ENCODE results near the gene NOTUM.

The NOTUM gene

GRCh38 chr17:81961087-81961511 is at the start of gene NOTUM:
TSS of gene NOTUM (minus strand) at chr17:81961187. CDS start at chr17:81960909, 278 bp downstream.
- DNase-seq, result no peak

GRCh38 chr17:82009413-82009812 is 48.4 kb upstream of the NOTUM start:
- no peak for DNase-seq

DNA sequence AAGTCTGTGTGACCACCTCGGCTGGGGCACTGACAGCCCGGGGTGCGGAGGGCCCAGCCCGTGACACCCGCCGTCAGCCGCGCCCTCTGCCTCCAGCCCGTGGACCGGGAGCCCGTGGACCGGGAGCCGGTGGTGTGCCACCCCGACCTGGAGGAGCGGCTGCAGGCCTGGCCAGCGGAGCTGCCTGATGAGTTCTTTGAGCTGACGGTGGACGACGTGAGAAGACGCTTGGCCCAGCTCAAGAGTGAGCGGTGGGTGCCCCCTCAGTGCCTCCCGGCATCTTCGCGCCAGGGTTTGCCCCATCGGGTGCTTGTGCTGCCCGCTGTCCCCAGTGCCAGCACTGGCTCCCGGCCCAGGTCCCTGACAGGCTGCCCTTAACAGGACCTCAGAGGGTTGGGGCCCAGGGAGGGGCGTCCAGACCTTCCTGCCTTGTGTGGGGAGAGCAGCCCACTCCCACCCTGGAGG is 48.0 kb upstream of the NOTUM start:
- DNase-seq, result no peak

- no peak for DNase-seq
Measured at GRCh38 chr17:82008258-82008940, 47.4 kb upstream of the NOTUM start.

GRCh38 chr17:82007495-82008257 is 46.7 kb upstream of the NOTUM start:
- no peak for DNase-seq

- no peak for DNase-seq
Measured at GRCh38 chr17:82007228-82007494, 46.2 kb upstream of the NOTUM start.

GRCh38 chr17:82006468-82007227 is 45.7 kb upstream of the NOTUM start:
- no peak for DNase-seq

GRCh38 chr17:82005701-82006348 is 44.8 kb upstream of the NOTUM start:
- no peak for DNase-seq

DNA sequence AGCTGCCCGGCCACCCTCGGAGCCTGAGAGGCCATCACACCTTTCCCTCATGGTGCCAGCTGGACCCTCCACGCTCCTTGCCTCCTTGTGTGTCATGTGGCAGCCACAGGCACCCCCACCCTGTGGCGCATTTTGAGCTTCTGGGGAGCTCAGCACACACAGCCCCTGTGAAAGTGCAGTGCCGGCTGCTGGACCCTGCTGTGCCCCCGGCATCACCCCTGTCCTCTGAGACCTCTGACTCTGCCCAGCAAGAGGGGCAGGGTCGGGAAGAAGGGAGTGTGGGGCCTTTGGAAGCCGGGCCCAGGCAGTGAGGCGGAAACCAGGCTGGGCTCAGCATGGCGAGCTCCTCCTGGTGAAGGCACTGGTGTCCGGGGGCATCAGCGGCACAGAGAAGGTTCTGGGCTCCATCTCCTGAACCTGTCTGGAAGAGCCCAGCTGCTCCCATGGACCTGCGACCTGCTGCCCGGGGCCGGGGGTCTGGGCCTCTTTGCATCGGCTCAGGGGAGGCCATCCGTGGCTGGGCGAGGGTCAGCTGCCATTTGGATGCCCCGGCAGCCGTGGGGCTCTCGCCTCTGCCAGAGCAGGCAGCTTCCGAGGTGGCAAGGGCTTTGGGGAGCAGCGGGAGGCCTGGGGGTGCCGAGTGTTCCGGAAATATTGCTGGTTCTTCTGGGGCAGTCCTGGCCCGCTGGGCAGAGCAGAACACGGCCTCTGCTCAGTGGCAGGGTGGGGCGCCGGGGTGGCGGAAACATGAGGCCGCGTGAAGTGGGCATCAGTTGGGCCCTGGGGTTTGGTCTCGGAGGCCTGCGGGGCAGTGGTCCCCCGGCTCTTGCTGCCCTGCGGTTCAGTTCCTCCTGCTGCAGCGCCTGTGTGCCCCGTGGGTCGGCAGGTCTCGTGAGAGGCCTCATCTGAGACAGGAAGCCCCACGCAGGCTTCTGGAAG is 43.8 kb upstream of the NOTUM start:
- DNase-seq, result no peak

DNA sequence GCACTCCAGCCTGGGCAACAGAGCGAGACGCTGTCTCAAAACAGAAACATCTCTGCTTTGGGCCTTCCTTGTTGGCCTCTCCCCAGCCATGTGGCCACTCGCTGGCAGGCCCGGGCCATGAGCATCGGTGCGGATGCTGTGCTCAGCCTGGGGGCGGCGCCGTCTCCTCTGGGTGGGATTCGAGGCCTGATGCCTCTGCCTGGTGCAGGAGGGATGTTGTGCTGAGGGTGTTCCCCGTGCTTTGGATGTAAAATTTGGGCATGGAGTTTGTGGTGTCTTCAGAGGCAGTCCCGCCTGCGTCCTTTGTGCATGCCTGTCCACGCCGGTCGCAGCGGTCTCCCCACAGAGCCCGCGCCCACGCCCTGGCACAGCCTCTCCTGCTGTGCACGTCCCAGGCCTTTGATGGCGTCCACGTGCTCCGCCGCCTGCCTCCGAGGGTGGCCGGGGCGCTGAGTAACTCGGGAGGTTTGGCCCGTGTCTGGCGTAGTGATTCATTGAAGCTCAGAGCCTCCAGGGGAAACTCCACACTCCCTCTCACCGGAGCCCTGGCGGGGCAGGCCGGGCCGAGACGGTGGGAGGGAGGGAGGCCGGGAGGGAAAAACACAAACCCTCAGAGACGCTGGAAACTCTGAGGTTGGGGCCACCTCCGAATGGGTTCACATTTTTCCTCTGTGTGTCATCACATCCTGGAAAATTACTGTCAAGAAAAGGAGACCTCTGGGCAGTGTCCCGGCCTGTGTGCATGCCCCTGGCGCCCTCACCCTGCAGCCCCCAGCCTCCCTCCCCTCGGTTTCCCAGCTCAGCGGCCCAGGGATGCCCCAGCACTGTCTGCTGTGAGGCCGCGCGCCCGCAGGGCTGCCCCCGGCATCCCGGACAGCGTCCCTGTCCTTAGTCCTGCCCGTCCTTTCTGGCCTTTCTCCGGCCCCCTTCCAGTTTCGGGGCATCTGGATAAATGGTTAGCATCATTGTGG is 42.7 kb upstream of the NOTUM start:
- DNase-seq, result no peak

DNA sequence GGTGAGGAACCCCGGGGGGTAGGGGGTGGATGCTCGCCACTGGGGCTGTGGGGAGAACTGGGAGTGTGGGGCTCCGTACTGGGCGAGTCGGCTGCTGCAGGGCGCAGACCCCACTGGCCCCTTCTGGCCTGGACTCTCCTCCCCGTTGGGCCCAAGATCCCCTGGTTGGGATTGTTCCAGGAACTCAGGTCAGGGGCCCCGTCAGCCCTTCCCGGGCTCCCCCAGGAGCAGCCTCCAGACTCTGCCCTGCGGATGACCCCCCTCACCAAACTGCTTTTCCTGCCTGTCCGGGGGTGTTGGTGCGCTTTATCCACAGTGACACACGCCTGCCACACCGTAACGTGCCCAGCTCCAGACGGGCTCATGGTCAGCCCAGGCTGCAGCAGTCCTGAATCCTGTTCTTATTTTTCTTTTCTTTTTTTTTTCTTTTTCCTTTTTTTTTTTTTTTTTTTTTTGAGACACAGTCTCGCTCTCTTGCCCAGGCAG is 40.6 kb upstream of the NOTUM start:
- DNase-seq, result no peak

- DNase-seq, result no peak
Measured at GRCh38 chr17:82000803-82001570, 40.0 kb upstream of the NOTUM start.

DNA sequence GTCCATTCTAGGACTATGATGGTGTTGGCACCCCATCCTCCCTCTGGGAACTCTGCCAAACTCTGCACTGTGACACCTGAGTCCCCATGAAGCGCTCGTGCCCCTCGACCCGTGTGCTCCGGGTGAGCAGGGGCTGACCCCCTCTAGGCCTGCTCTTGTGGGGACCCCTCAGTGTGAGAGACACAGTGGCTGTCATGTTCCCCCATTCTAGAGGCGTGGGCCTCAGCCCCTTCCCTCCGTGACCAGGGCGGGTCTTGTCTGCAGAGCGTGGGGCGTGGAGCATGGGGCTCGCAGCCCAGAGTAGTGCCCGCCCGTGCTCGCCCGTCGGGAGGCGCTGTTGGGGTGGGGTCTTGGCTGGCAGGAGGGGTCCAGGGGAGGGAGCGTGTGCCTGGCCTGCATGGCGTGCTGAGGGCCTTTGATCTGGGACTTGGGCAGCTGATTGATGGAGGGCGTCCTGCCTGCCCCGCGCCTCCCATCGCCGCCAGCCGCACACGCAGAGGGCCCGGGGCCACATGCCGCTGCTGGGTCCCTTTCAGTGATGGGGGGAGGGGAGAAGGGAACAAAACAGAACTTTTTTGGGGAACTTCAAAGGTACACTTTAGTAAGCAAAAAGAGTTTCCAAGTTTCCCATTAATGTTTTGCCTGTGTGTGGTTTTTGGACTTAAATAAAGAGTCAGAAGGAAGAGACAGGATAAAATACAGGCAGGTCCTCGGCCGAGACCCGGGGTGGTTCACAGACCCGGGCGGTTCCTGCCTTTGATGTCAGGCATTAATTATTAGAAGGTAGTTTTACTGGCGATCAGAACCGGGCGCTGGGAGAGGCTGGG is 39.2 kb upstream of the NOTUM start:
- no peak for DNase-seq

DNA sequence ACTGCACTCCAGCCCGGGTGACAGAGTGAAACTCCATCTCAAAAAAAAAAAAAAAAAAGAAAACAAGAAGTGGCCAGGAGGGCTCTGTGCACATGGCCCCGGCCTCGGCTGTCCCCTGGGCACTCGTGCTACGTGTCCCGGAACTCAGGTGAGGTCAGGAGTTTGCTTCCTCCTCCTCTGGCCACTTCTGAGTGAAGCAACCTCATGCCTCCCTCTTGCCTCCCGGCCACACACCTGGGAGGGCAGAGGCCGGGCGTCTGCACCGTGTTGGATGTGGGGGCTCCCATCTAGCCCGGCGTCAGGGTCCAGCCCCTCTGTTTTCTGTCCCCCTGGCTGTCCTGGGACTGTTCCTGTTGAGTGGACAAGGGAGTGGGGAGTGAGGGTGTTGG is 38.6 kb upstream of the NOTUM start:
- no peak for DNase-seq

GRCh38 chr17:81998691-81999438 is 37.9 kb upstream of the NOTUM start:
- DNase-seq, result no peak

GRCh38 chr17:81998212-81998611 is 37.2 kb upstream of the NOTUM start:
- no peak for DNase-seq

- no peak for DNase-seq
Measured at GRCh38 chr17:81996757-81997441, 35.9 kb upstream of the NOTUM start.

Data from Kasumi-1 (cell line).